AG09319 (cell line): Measurements from ENCODE around the gene TBC1D8.
A peak's percentile ranks its signal among the peaks of the same experiment; 100 is the strongest.

Experiments
- DNase-seq: peaks from one replicate; pipeline ENCODE4 v3.0.0-alpha.2; 2010; ENCODE audit warnings: low read depth; ENCODE audit errors: extremely low read depth
- CTCF ChIP-seq: IDR thresholded peaks from 2 replicates; pipeline ENCODE4 v1.5.1; 2011; ENCODE audit warnings: low read depth, mild to moderate bottlenecking, inconsistent platforms, low read length, moderate library complexity

TBC1D8 gene

GRCh38 chr2:101012706-101013181 lies 138.4 kb downstream of the TBC1D8 start:
- TF ChIP-seq CTCF: peak; percentile 71
- peak; percentile 16 for DNase-seq

- no peak for DNase-seq
- TF ChIP-seq CTCF: no peak
These were observed 139.0 kb downstream of the TBC1D8 start for GRCh38 chr2:101012054-101012705.

GRCh38 chr2:101011152-101011551 lies 140.0 kb downstream of the TBC1D8 start:
- no peak for DNase-seq
- TF ChIP-seq CTCF: no peak

GRCh38 chr2:101007415-101008345 lies 143.5 kb downstream of the TBC1D8 start:
- no peak for DNase-seq

GRCh38 chr2:101006065-101006715 lies 145.0 kb downstream of the TBC1D8 start:
- TF ChIP-seq CTCF: no peak
- DNase-seq: no peak

More at GRCh38 chr2:101007415-101008345, 143.5 kb downstream of the TBC1D8 start:
- TF ChIP-seq CTCF: no peak

GRCh38 chr2:101004620-101005325 lies 146.4 kb downstream of the TBC1D8 start:
- DNase-seq: no peak
- TF ChIP-seq CTCF: no peak
